NK-92 (cell line): Measurements from ENCODE around the gene CLCNKB.
"Not testable (repeated sequence)": the region's sequence is repeated elsewhere in the genome, so short reads cannot be mapped to it uniquely, and the experiment has no call there.

Source experiments
- DNase-seq: peaks from one replicate; lab custom pipeline; 2025; ENCODE audit not compliant: unreplicated experiment; lab: John Stamatoyannopoulos, UW

CLCNKB gene

DNA sequence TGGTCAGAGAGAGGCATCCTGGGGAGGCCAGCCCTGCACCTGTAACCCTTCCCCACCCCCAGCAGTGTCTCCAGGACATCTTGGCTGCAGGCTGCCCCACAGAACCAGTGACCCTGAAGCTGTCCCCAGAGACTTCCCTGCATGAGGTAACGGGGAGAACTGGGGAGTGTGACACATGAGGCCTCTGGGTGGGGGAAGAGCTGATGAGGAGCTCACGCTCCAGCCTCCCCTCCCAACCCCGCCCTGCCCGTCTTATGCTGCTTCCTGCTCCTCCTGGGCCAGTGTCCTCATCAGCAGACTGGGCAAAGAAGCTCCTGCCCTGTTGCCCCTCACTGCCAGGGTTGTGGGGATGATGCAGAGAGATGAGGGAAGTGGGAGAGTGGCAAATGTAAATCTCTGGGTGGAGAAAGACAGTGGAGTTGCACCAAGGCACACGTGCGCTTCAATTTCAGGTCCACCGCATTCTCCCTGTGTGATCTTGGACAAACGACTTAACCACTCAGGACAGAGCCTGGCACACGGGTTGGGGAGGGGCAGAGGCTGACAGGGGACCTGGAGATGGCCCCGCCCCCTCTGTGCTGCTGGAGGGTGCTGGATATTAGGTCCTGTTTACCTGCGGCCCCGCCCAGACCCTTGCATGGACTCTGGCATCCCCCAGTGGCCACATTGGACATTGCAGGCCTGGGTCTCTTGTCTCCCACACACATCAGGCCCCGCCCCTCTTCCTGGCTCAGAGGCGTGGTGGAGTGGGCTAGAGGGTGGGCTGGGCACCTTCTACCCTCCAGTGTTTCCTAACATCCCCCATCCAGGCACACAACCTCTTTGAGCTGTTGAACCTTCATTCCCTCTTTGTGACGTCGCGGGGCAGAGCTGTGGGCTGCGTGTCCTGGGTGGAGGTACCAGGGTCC is 12.3 kb downstream of the CLCNKB start:
- no peak for DNase-seq

DNA sequence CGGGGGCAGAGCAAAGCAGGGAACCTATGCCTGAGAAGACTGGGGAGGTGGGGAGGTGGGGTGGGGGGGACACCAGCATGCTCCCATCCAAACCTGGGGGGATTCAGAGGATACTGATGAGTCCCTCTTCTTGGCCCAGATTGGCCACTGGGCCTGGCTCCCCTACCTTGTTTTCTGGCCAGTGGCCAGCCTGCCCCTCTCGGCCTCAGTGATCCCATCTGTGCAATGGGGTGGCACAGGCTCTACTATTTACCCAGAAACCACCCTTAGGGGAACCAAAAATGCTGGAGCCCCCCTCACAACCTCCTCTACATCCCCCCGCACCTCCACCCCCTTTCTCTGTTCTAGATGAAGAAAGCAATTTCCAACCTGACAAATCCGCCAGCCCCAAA is 12.9 kb downstream of the CLCNKB start:
- DNase-seq = not testable (repeated sequence)

DNA sequence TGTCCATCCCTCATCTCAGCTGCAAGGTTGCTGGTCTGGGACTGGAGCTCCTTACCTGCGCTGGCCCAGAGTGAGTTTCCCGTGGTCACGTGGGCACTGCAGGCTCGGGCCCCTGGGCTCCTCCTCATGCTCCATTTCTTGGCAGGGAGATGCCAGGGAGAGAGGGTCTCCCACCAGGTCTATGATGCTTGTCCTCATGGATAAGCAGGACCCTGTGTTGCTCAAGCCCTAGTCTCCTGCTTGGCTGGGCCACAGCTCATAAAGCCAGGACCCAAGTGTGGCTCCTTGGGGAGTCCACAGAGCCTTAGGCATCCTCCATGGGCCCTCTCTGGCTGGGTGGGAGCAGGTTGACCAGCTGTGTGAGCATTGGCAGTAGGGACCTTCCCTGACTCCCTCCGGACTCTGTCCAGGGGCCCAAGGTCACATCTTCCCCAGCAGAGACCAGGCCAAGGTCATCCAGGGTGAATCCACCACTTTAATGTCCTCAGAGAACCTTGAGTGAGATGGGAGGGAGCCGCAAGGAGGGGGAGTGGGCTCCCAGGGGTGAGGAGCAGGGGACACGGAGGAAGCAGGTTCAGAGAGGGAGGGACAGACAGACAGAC is 13.8 kb downstream of the CLCNKB start:
- not testable (repeated sequence) for DNase-seq

DNA sequence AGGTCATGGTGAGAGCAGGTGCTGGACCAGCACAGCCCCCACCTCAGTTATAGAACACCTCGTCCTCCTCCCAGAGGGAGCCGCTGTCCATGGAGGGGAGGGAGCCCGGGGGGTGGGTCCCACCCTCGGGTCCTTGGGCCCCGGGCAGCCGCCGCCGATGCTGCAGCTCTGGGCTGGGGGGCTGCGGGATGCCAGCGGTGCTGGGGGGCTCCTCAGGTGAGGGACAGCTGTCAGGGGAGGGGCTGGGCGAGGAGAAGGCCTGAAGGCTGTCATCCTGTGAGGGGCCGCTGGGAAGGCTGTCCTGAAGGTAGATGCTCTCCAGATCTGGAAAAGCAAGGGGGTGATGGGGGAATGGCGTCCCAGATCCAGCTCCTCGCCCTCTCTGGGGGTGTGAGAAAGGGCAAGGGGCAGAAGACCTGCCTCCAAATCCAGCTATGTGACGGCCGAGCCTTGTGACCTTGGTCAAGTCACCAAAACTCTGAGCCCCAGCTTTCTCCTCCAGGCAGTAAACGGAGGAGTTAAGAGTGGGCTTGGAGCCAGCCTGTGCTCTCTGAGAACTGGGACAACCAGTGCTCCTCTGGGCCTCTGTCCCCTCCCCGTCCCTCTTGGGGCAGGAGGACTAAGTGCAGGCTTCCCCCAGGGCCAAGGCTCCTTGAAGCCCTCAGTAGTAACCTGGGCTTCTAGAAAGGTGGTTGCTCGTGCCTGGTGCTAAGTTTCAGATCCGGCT is 15.0 kb downstream of the CLCNKB start:
- not testable (repeated sequence) for DNase-seq

DNA sequence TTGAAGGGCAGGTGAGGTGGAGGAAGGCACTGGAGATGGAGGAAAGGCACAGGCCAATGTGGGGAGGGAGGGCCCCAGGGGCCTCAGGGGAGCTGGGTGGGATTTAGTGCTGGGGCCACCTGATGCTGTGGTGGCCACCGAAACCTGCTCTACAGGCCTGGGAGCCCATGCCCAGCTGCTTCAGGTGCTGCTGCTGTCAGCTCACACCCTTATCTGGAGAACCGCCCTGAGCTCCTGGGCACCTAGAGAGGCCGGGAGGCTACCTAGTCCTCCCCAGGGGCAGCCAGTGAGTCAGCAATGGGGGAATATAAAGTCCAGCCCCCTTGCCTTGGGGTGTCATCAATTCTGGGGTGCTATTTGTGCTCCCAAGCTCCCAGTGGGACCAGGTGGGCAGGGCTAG is 17.7 kb downstream of the CLCNKB start:
- no peak for DNase-seq

DNA sequence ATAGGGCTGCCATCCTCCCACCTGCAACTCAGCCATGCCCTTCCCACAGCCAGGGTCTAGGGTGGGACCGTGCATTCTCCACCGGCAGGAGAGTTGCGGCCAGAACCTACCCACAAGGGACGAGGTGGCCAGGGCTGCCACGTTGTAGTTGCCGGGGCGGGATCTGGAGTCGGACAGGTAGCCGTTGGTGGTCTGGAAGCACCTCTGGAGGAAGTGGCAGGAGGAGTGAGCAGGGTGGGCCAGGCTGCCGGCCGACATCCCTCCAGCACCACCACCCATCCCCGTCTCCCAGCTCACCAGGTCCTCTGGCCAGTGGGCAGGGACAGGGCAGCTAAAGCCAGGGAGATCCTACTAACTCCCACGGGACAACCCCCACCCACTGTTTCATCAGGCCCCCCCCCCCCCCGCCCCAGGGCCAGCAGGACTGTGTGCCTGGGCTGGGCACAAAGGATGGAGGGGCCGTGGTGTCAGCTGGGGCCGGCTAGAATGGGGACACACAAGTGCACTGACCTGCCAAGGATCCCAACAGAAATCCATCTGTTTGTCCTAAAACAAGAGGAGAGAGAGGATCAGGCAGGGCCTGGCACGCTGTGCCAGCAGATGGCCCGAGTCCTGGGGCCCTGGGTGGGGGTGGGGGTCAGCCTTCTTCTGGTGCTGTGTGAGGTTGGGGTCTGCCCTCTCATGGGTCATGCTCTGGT is 18.6 kb downstream of the CLCNKB start:
- DNase-seq = not testable (repeated sequence)

DNA sequence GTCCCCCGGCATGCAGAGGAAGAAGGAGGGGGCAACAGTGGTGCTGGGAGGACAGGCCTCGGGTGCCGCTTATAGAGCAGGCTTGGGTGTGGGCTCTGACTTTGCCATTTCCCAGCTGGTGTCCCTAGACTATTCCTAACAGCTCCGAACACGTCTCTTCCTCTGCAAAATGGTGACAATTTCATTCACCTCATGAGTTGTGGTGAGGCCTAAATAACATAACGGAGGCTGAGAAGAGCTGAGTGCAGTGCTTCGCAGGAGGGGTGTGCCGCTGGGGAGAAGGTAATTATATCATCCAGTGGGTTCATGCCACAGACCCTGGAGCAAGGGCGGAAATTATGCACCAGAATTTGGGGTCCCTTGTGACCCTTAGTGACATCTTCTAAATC is 19.1 kb downstream of the CLCNKB start:
- not testable (repeated sequence) for DNase-seq

DNA sequence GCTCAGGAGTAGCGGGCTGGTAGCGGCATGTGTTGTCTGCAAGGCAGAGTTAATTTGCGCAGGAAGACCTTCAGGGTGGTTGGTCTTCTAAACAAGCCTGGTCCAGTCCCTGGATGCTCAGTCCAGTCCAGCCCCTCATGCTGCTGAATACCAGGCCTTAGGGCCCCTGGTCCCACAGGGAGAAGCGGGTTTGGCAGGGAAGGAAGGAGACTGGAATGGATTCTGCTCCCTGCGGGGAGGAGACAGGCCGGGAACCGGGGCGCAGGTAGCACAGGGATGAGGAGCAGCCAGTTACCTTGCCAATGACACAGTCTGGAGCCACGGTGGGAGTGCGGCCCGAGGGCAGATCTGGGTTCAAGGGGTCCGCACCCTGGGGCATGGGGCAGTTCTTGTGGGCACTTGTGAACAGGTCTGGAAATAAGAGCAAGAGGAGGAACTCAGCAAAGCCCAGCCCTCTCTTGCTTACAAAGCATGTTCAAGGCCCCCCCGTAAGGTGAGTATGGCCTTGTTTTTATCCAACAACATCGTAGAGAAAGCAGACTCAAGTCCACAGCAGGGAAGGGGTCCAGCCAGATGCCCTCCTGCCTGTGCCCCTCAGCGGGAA is 19.7 kb downstream of the CLCNKB start:
- no peak for DNase-seq

DNA sequence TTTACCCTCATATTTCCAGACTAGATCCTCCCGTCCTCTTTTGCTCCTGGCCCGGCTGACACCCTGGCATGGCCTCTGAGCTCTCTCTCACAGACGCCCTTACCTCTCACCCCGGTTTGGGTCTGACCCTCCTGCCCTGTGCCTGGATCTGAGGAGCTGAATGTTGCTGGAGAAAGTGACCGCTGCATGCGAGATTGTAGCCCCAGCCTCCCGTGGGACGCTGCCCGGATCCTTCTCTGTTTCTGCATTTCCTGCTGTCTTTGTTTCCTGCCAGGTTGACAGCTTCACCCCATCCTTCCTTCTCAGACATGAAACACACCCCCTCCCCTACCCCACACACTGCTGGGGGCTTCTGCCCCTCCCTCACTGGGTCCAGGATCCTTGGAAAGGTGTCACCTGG is 20.3 kb downstream of the CLCNKB start:
- DNase-seq = no peak

DNA sequence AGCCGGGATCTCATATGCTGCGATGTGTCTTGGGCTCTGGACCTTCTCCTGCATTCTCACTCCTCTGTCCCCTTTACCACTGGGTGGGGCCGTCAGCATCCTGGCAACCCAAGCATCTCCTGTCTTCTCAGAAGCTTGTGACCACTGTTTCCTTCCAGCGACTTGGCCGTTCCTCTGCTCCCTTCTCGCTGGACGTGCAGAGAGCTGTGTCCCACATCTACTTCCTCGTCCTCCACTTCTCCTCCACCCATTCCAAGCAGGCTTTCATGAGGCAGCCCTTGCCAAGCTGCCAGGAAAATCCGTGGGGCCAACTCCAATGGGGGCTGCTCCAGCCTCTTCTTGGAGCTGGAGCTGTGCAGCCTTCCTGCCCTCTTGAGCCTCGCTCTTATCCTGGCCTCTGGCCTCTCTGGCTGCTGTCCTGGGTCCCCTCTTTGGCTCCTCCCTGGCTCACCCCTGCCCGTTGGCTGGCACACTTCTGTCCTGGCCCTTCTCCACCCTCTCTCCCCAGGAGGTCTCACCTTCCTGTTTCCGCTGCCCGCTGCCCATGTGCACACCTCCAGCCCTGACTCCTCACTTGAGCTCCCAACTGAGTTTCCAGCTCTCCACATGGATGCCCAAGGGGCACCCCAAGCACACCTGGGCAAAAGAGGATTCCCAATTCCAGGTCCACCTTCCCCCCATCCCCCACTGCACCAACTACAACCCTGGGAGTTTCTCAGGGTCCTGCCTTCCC is 21.1 kb downstream of the CLCNKB start:
- DNase-seq = no peak

DNA sequence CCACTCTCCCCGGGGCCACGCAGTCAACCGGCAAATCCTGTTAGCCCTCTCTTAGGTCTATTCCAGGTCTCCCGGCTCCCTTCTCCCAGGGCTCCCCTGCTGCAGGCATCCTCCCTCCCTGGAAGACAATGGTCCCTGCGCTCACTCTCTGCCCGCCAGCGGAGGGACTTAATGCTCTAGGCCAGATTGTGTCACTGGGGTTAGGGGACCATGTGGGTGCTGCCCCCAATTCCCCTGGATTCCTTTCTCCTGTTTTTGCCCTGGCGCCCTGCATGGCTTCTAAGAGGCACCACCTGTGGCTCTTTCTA is 21.6 kb downstream of the CLCNKB start:
- no peak for DNase-seq

DNA sequence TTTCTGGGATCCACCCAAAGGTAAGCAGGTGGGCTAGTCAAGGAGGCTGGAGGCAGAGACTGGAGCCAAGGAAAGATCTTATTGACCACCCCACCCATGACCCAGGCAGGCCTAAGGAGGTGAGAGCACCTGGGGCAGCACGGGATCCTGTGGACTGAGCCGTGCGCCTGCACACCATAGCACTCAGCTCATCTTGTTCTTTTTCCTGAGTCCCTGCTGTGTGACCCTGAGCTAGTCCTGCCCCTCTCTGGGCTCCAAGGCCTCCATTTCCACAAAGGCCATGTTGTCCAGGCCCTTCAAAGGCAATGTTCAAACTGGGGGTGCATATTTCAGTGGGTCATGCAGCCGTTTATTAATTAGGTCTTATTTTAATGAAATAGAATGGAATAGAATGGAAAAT is 22.7 kb downstream of the CLCNKB start:
- DNase-seq = no peak

DNA sequence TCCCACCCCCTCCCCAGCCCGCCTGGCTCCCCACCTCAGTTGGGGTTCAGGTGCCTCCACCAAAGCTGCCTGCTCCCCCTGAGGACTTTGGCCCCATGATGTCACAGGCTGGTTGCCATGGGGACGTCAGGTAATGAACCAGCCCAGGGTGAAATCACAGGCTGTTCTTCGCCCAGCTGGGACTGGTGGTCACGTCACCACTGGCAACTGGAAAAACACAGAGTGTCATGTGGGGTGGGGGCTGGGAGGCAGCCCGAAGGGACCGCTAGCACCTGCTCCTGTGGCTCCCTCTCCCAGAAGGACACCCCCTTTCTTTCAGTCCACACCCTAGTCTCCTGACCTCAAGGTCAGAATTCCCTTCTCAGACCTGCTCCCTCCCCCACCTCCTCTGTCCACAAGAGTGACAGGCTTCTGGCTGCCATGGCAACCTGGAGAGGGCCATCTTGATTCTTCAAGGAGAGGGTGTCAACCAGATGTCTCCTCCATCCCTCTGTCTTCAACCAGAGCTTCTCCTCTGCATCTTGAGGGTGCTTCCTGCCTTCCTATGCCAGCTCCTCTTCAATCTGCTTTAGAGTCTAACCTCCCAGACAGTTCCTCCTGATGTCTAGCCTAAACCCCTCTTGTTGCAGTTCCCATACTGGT is 23.7 kb downstream of the CLCNKB start:
- DNase-seq = no peak

DNA sequence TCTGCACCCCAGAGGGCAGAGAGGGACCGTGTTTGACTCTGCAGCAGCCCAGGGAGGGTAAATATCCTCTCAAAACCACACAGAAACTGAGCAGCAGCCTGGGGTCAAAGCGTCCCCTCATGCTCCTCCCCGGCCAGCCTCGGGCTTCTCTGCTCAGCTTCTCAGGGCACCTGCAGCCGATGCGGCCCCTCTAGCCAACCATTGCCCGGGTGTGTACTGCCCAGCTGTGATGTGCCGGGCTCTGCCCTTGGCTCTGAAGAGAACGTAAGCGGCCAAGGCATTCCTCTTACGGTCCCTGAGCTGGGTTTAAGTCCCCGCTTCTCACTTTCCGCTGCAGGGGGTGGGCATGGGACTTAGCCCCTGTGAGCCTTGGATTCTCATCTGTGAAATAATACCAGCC is 24.4 kb downstream of the CLCNKB start:
- DNase-seq = no peak

DNA sequence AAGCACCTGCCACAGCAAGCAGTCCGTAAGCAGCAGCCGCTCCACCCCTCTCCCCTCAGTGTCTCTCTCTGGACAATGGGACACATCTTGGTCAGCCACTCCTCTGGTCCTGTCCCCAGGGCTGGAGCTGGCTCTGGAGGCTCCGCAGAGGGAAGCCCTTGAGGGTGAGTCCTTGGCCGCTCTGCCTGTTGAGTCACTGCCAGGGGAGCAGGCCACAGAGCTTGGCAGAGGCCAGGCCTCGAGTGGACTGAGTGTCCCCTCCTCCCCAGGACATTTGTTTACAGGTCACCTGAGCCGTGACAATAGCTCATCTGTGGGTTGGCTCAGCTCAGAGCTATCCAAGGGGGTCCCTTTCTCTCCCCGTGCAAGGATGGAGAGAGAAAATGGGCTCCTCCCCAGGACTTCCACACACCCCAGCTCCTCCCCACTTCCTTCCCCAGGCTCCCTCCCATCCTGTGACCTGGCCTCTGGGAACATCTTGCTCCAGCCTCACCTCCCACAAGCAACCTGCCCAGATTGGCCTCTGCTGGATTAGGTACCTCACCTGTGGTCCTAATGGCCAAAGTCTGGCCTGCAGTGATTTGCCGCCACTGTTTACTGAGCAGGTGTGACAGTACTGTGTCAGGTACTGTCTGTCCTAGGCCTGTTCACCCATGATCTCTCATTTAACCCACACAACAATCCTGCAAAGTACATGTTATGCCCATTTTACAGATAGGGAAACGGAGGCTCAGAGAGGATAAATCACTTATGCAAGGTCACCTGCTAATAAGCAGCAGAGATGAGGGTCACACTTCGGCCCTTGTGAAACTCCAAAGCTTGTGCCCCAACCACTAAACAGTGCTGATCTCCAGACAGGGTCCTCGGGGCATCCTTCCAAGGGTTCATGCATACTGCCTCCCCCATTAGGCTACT is 25.0 kb downstream of the CLCNKB start:
- no peak for DNase-seq

DNA sequence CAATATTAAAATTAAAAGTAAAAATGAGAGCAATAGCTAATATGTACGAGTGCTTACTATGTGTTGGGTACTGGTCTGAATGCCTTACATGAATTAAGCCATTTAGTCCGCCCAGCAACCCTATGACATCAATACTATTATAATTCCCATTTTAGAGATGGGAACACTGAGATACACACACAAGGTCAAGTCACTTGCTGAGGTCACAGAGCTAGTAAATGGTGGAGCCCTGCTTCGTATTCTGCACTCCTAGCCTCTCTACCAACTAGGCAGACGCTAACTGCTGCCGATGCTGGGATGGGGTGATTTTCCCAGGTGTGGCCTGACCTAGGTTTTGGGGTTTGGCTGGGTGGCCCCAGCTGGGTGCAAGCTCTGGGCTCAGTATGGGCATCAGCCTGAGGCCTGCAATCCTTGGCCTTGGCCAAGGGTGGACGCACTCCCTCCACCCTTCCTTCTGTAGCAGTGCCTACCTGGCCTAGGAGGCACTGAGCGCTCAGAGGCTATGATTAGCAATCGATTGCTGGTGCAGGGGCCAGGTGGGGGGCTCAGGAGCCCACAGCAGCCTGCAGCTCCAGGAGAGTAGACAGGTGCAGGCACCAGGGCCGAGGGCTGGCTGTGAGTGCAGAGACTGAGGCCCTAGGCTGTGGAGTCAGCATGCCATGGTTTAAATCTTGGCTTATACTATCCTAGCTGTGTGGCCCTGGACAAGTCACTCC is 27.2 kb downstream of the CLCNKB start:
- no peak for DNase-seq

DNA sequence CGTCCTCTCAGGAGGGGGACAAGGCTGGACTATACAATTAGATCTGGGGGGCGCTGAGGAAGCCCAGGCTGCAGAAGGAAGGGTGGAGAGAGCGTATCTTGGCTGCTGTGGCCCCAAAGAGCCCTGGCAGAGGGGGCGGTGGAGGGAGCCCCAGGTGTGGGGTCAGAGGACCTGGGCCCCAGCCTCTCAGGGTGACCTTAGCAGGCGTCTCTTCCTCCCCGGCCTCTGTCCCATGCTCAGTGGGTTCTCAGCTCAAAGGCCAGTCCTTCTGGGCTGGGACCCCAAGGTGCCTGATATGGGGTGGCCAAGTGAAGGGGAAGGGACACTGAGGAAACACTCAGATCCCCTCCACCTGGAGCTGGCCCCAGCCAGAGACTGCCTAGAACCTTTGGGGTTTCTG is 28.0 kb downstream of the CLCNKB start:
- no peak for DNase-seq

DNA sequence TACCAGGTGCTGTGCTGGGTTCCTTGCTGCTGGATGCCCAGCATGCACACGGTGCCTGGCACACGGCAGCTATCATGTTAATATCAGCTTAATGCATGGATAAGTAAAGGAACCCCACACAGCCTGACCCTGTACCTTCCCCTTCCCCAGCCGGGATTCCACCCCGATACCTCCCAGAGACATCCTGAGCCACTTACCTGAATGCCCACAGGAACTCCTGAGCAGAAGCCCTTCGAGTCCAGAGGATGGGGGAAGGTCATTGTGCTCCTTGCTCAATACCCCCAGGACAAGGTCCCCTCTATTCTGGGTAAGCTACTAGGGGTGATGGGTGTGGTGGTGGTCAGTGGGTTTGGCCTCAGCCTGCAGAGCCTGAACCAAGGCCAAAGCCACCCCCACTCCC is 28.5 kb downstream of the CLCNKB start:
- DNase-seq = no peak
